SK-N-SH (cell line): Measurements from ENCODE around the gene KIF11. TPM values are rescaled to one million over a fixed set of nuclear protein-coding genes. Genes with fewer than 3 reads are reported as not detected.

ENCODE experiments used
- CTCF ChIA-PET: fragments of 300-600, 350-600 bp; formaldehyde crosslinking; extraction: SDS; loops from one replicate; lab custom pipeline; 2021; lab: Yijun Ruan, JAX
- POLR2A ChIA-PET: fragments of 350-600 bp; sonication (Branson Sonifier 250); formaldehyde crosslinking; extraction: SDS; loops from one replicate; lab custom pipeline; 2020; ENCODE audit warnings: antibody characterized with exemption, inconsistent platforms; lab: Yijun Ruan, JAX
- DNase-seq: peaks from one replicate; pipeline ENCODE4 v3.0.0; 2012
- H2AFZ ChIP-seq: fragments of 200-600 bp; sonication (generic); 2 replicates; pipeline ENCODE4 v1.8.1; 2016; ENCODE audit warnings: antibody characterized with exemption, mild to moderate bottlenecking, low read depth
- H3F3A ChIP-seq: fragments of 200-600 bp; sonication (generic); replicated peaks from 2 replicates; pipeline ENCODE3; 2016; ENCODE audit warnings: antibody characterized with exemption, mild to moderate bottlenecking; ENCODE audit not compliant: insufficient read depth
- H3K27ac ChIP-seq, 2 experiments: fragments of 200-500 bp in 1 of 2; fragments of 200-600 bp in 1 of 2; sonication (Bioruptor generic) in 1 of 2; sonication (generic), shearing (Covaris generic) in 1 of 2; 2 replicates each; pipeline versions ENCODE4 v1.5.1 to v1.6.1; 2014 to 2016; ENCODE audit warnings: low read depth in 2 of 2, inconsistent platforms in 1 of 2, low read length in 1 of 2, mild to moderate bottlenecking in 1 of 2, mixed read lengths in 1 of 2
- H3K27me3 ChIP-seq: fragments of 200-600 bp; sonication (generic), shearing (Covaris generic); 2 replicates; pipeline ENCODE4 v1.6.1; 2016; ENCODE audit warnings: mixed run types; ENCODE audit not compliant: insufficient read depth
- H3K36me3 ChIP-seq, 2 experiments: fragments of 200-500 bp in 1 of 2; fragments of 200-600 bp in 1 of 2; sonication (Bioruptor generic) in 1 of 2; sonication (generic) in 1 of 2; replicated peaks in 1 of 2; 2 replicates each; pipeline versions ENCODE3 to v1.5.1; 2014 to 2016; ENCODE audit warnings: low read length in 1 of 2, mild to moderate bottlenecking in 1 of 2; ENCODE audit not compliant: insufficient read depth in 2 of 2, control insufficient read depth in 1 of 2
- H3K4me1 ChIP-seq, 2 experiments: fragments of 200-500 bp in 1 of 2; fragments of 200-600 bp in 1 of 2; sonication (Bioruptor generic) in 1 of 2; sonication (generic), shearing (Covaris generic) in 1 of 2; 2 replicates each; pipeline versions ENCODE4 v1.5.1 to v1.6.1; 2014 to 2016; ENCODE audit warnings: low read depth in 1 of 2, low read length in 1 of 2, mixed run types in 1 of 2; ENCODE audit not compliant: insufficient read depth in 2 of 2, control insufficient read depth in 1 of 2
- H3K4me2 ChIP-seq: fragments of 200-600 bp; sonication (generic), shearing (Covaris generic); 2 replicates; pipeline ENCODE4 v1.6.1; 2017; ENCODE audit warnings: mixed run types
- H3K4me3 ChIP-seq, 2 experiments: fragments of 200-500 bp in 1 of 2; fragments of 200-600 bp in 1 of 2; sonication (Bioruptor generic) in 1 of 2; sonication (generic), shearing (Covaris generic) in 1 of 2; 2 replicates each; pipeline versions ENCODE4 v1.5.1 to v1.8.1; 2014 to 2016; ENCODE audit warnings: low read depth in 2 of 2, inconsistent platforms in 1 of 2, low read length in 1 of 2, mild to moderate bottlenecking in 1 of 2, mixed read lengths in 1 of 2, moderate library complexity in 1 of 2
- H3K79me2 ChIP-seq: fragments of 200-600 bp; sonication (generic); 2 replicates; pipeline ENCODE4 v1.8.1; 2017; ENCODE audit warnings: mild to moderate bottlenecking; ENCODE audit not compliant: insufficient read depth
- H3K9ac ChIP-seq: fragments of 200-600 bp; sonication (generic); 2 replicates; pipeline ENCODE4 v1.6.1; 2017; ENCODE audit warnings: mixed run types
- H3K9me2 ChIP-seq: fragments of 200-600 bp; sonication (generic); 2 replicates; pipeline ENCODE4 v1.6.1; 2017; ENCODE audit warnings: mixed run types
- H3K9me3 ChIP-seq: fragments of 200-600 bp; sonication (generic); 2 replicates; pipeline ENCODE4 v1.6.1; 2017; ENCODE audit warnings: mixed run types, mild to moderate bottlenecking, moderate library complexity
- H4K20me1 ChIP-seq: fragments of 200-600 bp; sonication (generic); 2 replicates; pipeline ENCODE4 v1.6.1; 2017; ENCODE audit warnings: mild to moderate bottlenecking, mixed run types; ENCODE audit not compliant: insufficient read depth
- CHD2 ChIP-seq: fragments of 150-350 bp; IDR thresholded peaks from 2 replicates; pipeline ENCODE4 v1.6.1; 2018; ENCODE audit warnings: low read length; ENCODE audit not compliant: partially characterized antibody
- ELF1 ChIP-seq: IDR thresholded peaks from 2 replicates; pipeline ENCODE4 v1.4.0; 2012
- EZH2phosphoT487 ChIP-seq: fragments of 200-600 bp; sonication (generic); IDR thresholded peaks from 2 replicates; pipeline ENCODE4 v1.6.1; 2017; ENCODE audit warnings: low read depth, mixed run types, mild to moderate bottlenecking, antibody characterized with exemption, moderate library complexity, borderline replicate concordance
- FOSL2 ChIP-seq: IDR thresholded peaks from 2 replicates; pipeline ENCODE4 v1.4.0; 2012; ENCODE audit warnings: low read depth, mild to moderate bottlenecking, moderate library complexity, borderline replicate concordance
- FOXM1 ChIP-seq: IDR thresholded peaks from 2 replicates; pipeline ENCODE4 v1.4.0; 2012; ENCODE audit warnings: low read depth, mild to moderate bottlenecking
- GATA2 ChIP-seq: sonication (generic); formaldehyde crosslinking; IDR thresholded peaks from 2 replicates; pipeline ENCODE4 v1.5.0; 2020; ENCODE audit warnings: mild to moderate bottlenecking, missing genetic modification reagents
- MAX ChIP-seq: IDR thresholded peaks from 2 replicates; pipeline ENCODE4 v1.4.0; 2012; ENCODE audit warnings: low read depth
- NRF1 ChIP-seq: IDR thresholded peaks from 2 replicates; pipeline ENCODE4 v1.6.1; 2012; ENCODE audit warnings: low read depth, mild to moderate bottlenecking, low read length
- PBX3 ChIP-seq: IDR thresholded peaks from 2 replicates; pipeline ENCODE4; 2012
- POLR2AphosphoS5 ChIP-seq: IDR thresholded peaks from 2 replicates; pipeline ENCODE4 v1.6.1; 2012; ENCODE audit warnings: low read depth, low read length
- REST ChIP-seq: IDR thresholded peaks from 2 replicates; pipeline ENCODE4 v1.6.1; 2012; ENCODE audit warnings: mild to moderate bottlenecking, low read depth, low read length, moderate library complexity
- RFX5 ChIP-seq: IDR thresholded peaks from 2 replicates; pipeline ENCODE4 v1.6.1; 2012; ENCODE audit warnings: mild to moderate bottlenecking, improper control_type of control experiment, low read length
- RXRA ChIP-seq: IDR thresholded peaks from 2 replicates; pipeline ENCODE4 v1.4.0; 2012; ENCODE audit warnings: low read depth, mild to moderate bottlenecking, borderline replicate concordance
- SMC3 ChIP-seq: IDR thresholded peaks from 2 replicates; pipeline ENCODE4 v1.6.1; 2012; ENCODE audit warnings: low read depth, low read length, improper control_type of control experiment
- TAF1 ChIP-seq: IDR thresholded peaks from 2 replicates; pipeline ENCODE4 v1.6.1; 2012; ENCODE audit warnings: low read depth, mild to moderate bottlenecking, low read length, moderate library complexity, borderline replicate concordance
- TEAD4 ChIP-seq: IDR thresholded peaks from 2 replicates; pipeline ENCODE4 v1.4.0; 2012; ENCODE audit warnings: mild to moderate bottlenecking, borderline replicate concordance; ENCODE audit not compliant: insufficient read depth
- USF2 ChIP-seq: fragments of 150-350 bp; IDR thresholded peaks from 2 replicates; pipeline ENCODE4 v1.6.1; 2017; ENCODE audit warnings: antibody characterized with exemption, low read length, low read depth, borderline replicate concordance
- YY1 ChIP-seq: IDR thresholded peaks from 2 replicates; pipeline ENCODE4 v1.4.0; 2012; ENCODE audit warnings: low read depth, mild to moderate bottlenecking
- ZBTB33 ChIP-seq: IDR thresholded peaks from 2 replicates; pipeline ENCODE4 v1.4.0; 2012; ENCODE audit warnings: low read depth, borderline replicate concordance
- WGBS: methylation state at CpG from one replicate; pipeline ENCODE4 v1.1.6; 2017; ENCODE audit warnings: low lambda C conversion rate; 5-methylcytosine and 5-hydroxymethylcytosine counted together
- polyA plus RNA-seq, 3 experiments: library from polyadenylated mRNA; depleted of rRNA; stranded (reverse); fragments of >200 nt; gene quantifications; 2 replicates each; pipeline ENCODE4 v1.2.3, GENCODE V29; 2012

The KIF11 gene
- polyA plus RNA-seq, 1 of the 3 experiments (the other 2 are of a cell fraction) = 4.0 TPM

GRCh38 chr10:92697663-92698511 lies 105.0 kb downstream of the KIF11 start:
- Histone ChIP-seq H3K27ac (no peak overlapping the region), H3K4me2 (no peak overlapping the region), H3K36me3 (no peaks in the 10 kb centered on the region), H2AFZ (no peak overlapping the region), H3K4me1 (peaks cover 3 to 9% of the 10 kb centered on the region in 2 experiments; a peak in 2 of 4 replicates), H3K9me3 (no peaks in the 10 kb centered on the region), H3K27me3 (no peaks in the 10 kb centered on the region), H3F3A (peaks cover 8% of the 10 kb centered on the region), H3K9me2 (no peaks in the 10 kb centered on the region), H3K79me2 (no peaks in the 10 kb centered on the region), H3K9ac (no peak overlapping the region), H3K4me3 (no peak overlapping the region), H4K20me1 (no peaks in the 10 kb centered on the region)
- ChIA-PET POLR2A (no interaction called here), CTCF (no interaction called here)
- 82% methylated on average over 7 of the region's 7 CpGs for WGBS
- no peak for DNase-seq
- TF ChIP-seq CHD2 (no peak), FOXM1 (no peak), TAF1 (no peak), FOSL2 (no peak), RXRA (no peak), ELF1 (no peak), REST (no peak), GATA2 (CRISPR knock-in tag) (no peak), SMC3 (no peak), YY1 (no peak), EZH2phosphoT487 (no peak), ZBTB33 (no peak), POLR2AphosphoS5 (no peak), TEAD4 (no peak), PBX3 (no peak), RFX5 (no peak), USF2 (no peak), MAX (no peak), NRF1 (no peak)
